K562 (cell line): Measurements from ENCODE around the gene ASB6. TPM values are rescaled to one million over a fixed set of nuclear protein-coding genes. Genes with fewer than 3 reads are reported as not detected.

Source experiments
- E2F3 ChIP-seq: fragments of 250-450 bp; sonication (Bioruptor Pico); IDR thresholded peaks from 2 replicates; pipeline ENCODE4 v1.4.0; 2020; ENCODE audit warnings: mild to moderate bottlenecking
- FOSL1 ChIP-seq: fragments of 200-800 bp; sonication (Bioruptor generic); conservative IDR thresholded peaks from 2 replicates; pipeline ENCODE4 v1.6.1; 2016; ENCODE audit warnings: missing genetic modification characterization, missing compliant biosample characterization
- HMGXB4 ChIP-seq: sonication (generic); formaldehyde crosslinking; IDR thresholded peaks from 2 replicates; pipeline ENCODE4 v1.8.1; 2023; ENCODE audit warnings: mild to moderate bottlenecking, missing genetic modification reagents
- STAT6 ChIP-seq: sonication (generic); formaldehyde crosslinking; IDR thresholded peaks from 2 replicates; pipeline ENCODE4 v1.8.1; 2023; ENCODE audit warnings: mild to moderate bottlenecking, missing genetic modification reagents
- TAF1 ChIP-seq: IDR thresholded peaks from 2 replicates; pipeline ENCODE4 v1.6.1; 2011; ENCODE audit warnings: mild to moderate bottlenecking, low read length, moderate library complexity; ENCODE audit not compliant: insufficient read depth, control insufficient read depth, severe bottlenecking; ENCODE audit errors: extremely low read depth
- TEAD1 ChIP-seq, 2 experiments: fragments of 450-650 bp in 1 of 2; sonication (generic) in 1 of 2; formaldehyde crosslinking; IDR thresholded peaks; 2 replicates each; pipeline versions ENCODE4 v1.4.0 to v1.8.0; 2020 to 2022; ENCODE audit warnings: mild to moderate bottlenecking in 2 of 2, missing genetic modification reagents in 1 of 2
- TSC22D4 ChIP-seq: fragments of 450-650 bp; IDR thresholded peaks from 2 replicates; pipeline ENCODE4 v1.6.1; 2016; ENCODE audit warnings: missing genetic modification characterization, missing biosample characterization, control low read depth
- ZBTB40 ChIP-seq, 2 experiments: fragments of 450-650 bp in 1 of 2; sonication (generic) in 1 of 2; formaldehyde crosslinking in 1 of 2; IDR thresholded peaks; 2 replicates each; pipeline versions ENCODE4 v1.7.1 to v1.9.0; 2016 to 2022; ENCODE audit warnings: inconsistent platforms in 1 of 2, mild to moderate bottlenecking in 1 of 2, missing genetic modification reagents in 1 of 2
- ZNF280B ChIP-seq: fragments of 250-450 bp; sonication (Bioruptor Pico); IDR thresholded peaks from 2 replicates; pipeline ENCODE4 v1.5.1; 2021; ENCODE audit warnings: mild to moderate bottlenecking
- ZNF431 ChIP-seq: sonication (generic); formaldehyde crosslinking; IDR thresholded peaks from 2 replicates; pipeline ENCODE4 v1.8.0; 2022; ENCODE audit warnings: mild to moderate bottlenecking, missing genetic modification reagents
- polyA plus RNA-seq, 8 experiments: library from polyadenylated mRNA; depleted of rRNA in 4 of 8; stranded (reverse) in 5 of 8; unstranded in 3 of 8; fragments of >200 nt; fragmentation: Nextera tagmentation in 2 of 8; fragmentation: Illumina TruSeq in 1 of 8; extraction: Ambion mirVana in 2 of 8; extraction: Trizol in 1 of 8; gene quantifications; 2 replicates each; pipeline versions ENCODE4 v1.2.1 to v1.2.3, GENCODE V29; 2011 to 2014; ENCODE audit warnings: inconsistent platforms in 1 of 8, missing spikeins in 1 of 8
- total RNA-seq, 7 experiments: library from RNA; depleted of rRNA in 6 of 7; stranded (reverse); fragments of >200 nt in 6 of 7; fragmentation: Illumina TruSeq in 2 of 7; extraction: Trizol in 2 of 7; gene quantifications; 2 replicates each; pipeline versions ENCODE4 v1.2.1 to v1.2.3, GENCODE V29; 2011 to 2021; ENCODE audit warnings: low replicate concordance in 1 of 7

Gene ASB6
- total and polyA plus RNA-seq, 9 of the 15 experiments (the other 6 are each of a cell fraction or from before 2014, with no cell fraction given): 0.92 to 17.8 (median 11.3) TPM

- TF ChIP-seq ZBTB40 (IDR thresholded peaks at IDR 0.05): peak; percentile 99
- TF ChIP-seq ZBTB40 (CRISPR knock-in tag; IDR thresholded peaks at IDR 0.05): no peak
- TF ChIP-seq ZNF431 (CRISPR knock-in tag): no peak
- TF ChIP-seq FOSL1 (tag): peak; percentile 40; the same call in 1 of the 2 replicates
- no peak for TF ChIP-seq E2F3 (CRISPR knock-in tag)
- TF ChIP-seq TAF1: peak; percentile 70
- TF ChIP-seq TEAD1 (CRISPR knock-in tag; IDR thresholded peaks at IDR 0.05): 0 out of 4 replicates have a peak, but pooled peaks of 1 of the 2 experiments have one; percentile 77
- peak; percentile 93; the same call in 1 of the 2 replicates for TF ChIP-seq HMGXB4
- no peak for TF ChIP-seq TSC22D4 (tag)
- no peak for TF ChIP-seq ZNF280B (CRISPR knock-in tag)
- TF ChIP-seq STAT6 (CRISPR knock-in tag): peak; percentile 97
Measured at GRCh38 chr9:129641750-129642585, at the start of gene ASB6 (continued).
